ENCODE data around the gene CFAP57. TPM values are rescaled to one million over a fixed set of nuclear protein-coding genes. Genes with fewer than 3 reads are reported as not detected.
"Not testable (repeated sequence)": the region's sequence is repeated elsewhere in the genome, so short reads cannot be mapped to it uniquely, and the experiment has no call there.

CFAP57 gene
- 0.08 and 0.32 TPM in 2 replicates for polyA plus RNA-seq (2014; cell fraction: cytosol; rRNA removed)
- 0.61 TPM in 1 of 2 replicates, not detected in the other for polyA plus RNA-seq (2014; cell fraction: nucleus; rRNA removed)

- DNase-seq (ENCODE audit: low spot score), result peak; percentile 90
Measured at GRCh38 chr1:43171876-43172526, at the start of gene CFAP57, which contains the start of gene EBNA1BP2. Gene CFAP57, plus strand, starts transcription at chr1:43172330. Its CDS starts 424 bp downstream, at chr1:43172754. Gene EBNA1BP2, minus strand, starts transcription at chr1:43172290. Its CDS starts 172 bp downstream, at chr1:43172118.

GRCh38 chr1:43123031-43123430 lies 49.1 kb upstream of the CFAP57 start:
- DNase-seq (ENCODE audit: low spot score), result no peak

GRCh38 chr1:43128816-43129215 lies 43.3 kb upstream of the CFAP57 start:
- no peak for DNase-seq (ENCODE audit: low spot score)

- DNase-seq (ENCODE audit: low spot score), result no peak
Measured at GRCh38 chr1:43129426-43129825, 42.7 kb upstream of the CFAP57 start.

- no peak for DNase-seq (ENCODE audit: low spot score)
Measured at GRCh38 chr1:43134068-43134467, 38.1 kb upstream of the CFAP57 start.

GRCh38 chr1:43134640-43135039 lies 37.5 kb upstream of the CFAP57 start:
- DNase-seq (ENCODE audit: low spot score), result no peak

GRCh38 chr1:43135857-43136781 lies 36.0 kb upstream of the CFAP57 start:
- no peak for DNase-seq (ENCODE audit: low spot score)

- DNase-seq (ENCODE audit: low spot score), result no peak
Measured at GRCh38 chr1:43137445-43138052, 34.6 kb upstream of the CFAP57 start.

GRCh38 chr1:43139295-43139694 lies 32.8 kb upstream of the CFAP57 start:
- DNase-seq (ENCODE audit: low spot score), result not testable (repeated sequence)

- no peak for DNase-seq (ENCODE audit: low spot score)
Measured at GRCh38 chr1:43140010-43140409, 32.1 kb upstream of the CFAP57 start.

GRCh38 chr1:43140583-43140982 lies 31.5 kb upstream of the CFAP57 start:
- no peak for DNase-seq (ENCODE audit: low spot score)

GRCh38 chr1:43143441-43143888 lies 28.7 kb upstream of the CFAP57 start:
- no peak for DNase-seq (ENCODE audit: low spot score)

- DNase-seq (ENCODE audit: low spot score), result no peak
Measured at GRCh38 chr1:43144237-43144636, 27.9 kb upstream of the CFAP57 start.

GRCh38 chr1:43147625-43148327 lies 24.4 kb upstream of the CFAP57 start:
- DNase-seq (ENCODE audit: low spot score), result peak; percentile 81

GRCh38 chr1:43149889-43150288 lies 22.2 kb upstream of the CFAP57 start:
- no peak for DNase-seq (ENCODE audit: low spot score)

- DNase-seq (ENCODE audit: low spot score), result no peak
Measured at GRCh38 chr1:43152866-43153265, 19.3 kb upstream of the CFAP57 start.

GRCh38 chr1:43153443-43153842 lies 18.7 kb upstream of the CFAP57 start:
- DNase-seq (ENCODE audit: low spot score), result no peak

GRCh38 chr1:43156026-43156425 lies 16.1 kb upstream of the CFAP57 start:
- DNase-seq (ENCODE audit: low spot score), result no peak

GRCh38 chr1:43165162-43165561 lies 7.0 kb upstream of the CFAP57 start:
- DNase-seq (ENCODE audit: low spot score), result no peak

GRCh38 chr1:43165765-43166164 lies 6.4 kb upstream of the CFAP57 start:
- no peak for DNase-seq (ENCODE audit: low spot score)

GRCh38 chr1:43171312-43171875 lies 736 bp upstream of the CFAP57 start:
- DNase-seq (ENCODE audit: low spot score), result no peak
